SK-N-SH (cell line): ENCODE results near the gene POLR3C. TPM values are rescaled to one million over a fixed set of nuclear protein-coding genes. Genes with fewer than 3 reads are reported as not detected.

Source experiments
- CTCF ChIA-PET: fragments of 300-600, 350-600 bp; formaldehyde crosslinking; extraction: SDS; loops from one replicate; lab custom pipeline; 2021; lab: Yijun Ruan, JAX
- POLR2A ChIA-PET: fragments of 350-600 bp; sonication (Branson Sonifier 250); formaldehyde crosslinking; extraction: SDS; loops from one replicate; lab custom pipeline; 2020; ENCODE audit warnings: antibody characterized with exemption, inconsistent platforms; lab: Yijun Ruan, JAX
- DNase-seq: peaks from one replicate; pipeline ENCODE4 v3.0.0; 2012
- H2AFZ ChIP-seq: fragments of 200-600 bp; sonication (generic); 2 replicates; pipeline ENCODE4 v1.8.1; 2016; ENCODE audit warnings: antibody characterized with exemption, mild to moderate bottlenecking, low read depth
- H3F3A ChIP-seq: fragments of 200-600 bp; sonication (generic); replicated peaks from 2 replicates; pipeline ENCODE3; 2016; ENCODE audit warnings: antibody characterized with exemption, mild to moderate bottlenecking; ENCODE audit not compliant: insufficient read depth
- H3K27ac ChIP-seq, 2 experiments: fragments of 200-500 bp in 1 of 2; fragments of 200-600 bp in 1 of 2; sonication (Bioruptor generic) in 1 of 2; sonication (generic), shearing (Covaris generic) in 1 of 2; 2 replicates each; pipeline versions ENCODE4 v1.5.1 to v1.6.1; 2014 to 2016; ENCODE audit warnings: low read depth in 2 of 2, inconsistent platforms in 1 of 2, low read length in 1 of 2, mild to moderate bottlenecking in 1 of 2, mixed read lengths in 1 of 2
- H3K27me3 ChIP-seq: fragments of 200-600 bp; sonication (generic), shearing (Covaris generic); 2 replicates; pipeline ENCODE4 v1.6.1; 2016; ENCODE audit warnings: mixed run types; ENCODE audit not compliant: insufficient read depth
- H3K36me3 ChIP-seq, 2 experiments: fragments of 200-500 bp in 1 of 2; fragments of 200-600 bp in 1 of 2; sonication (Bioruptor generic) in 1 of 2; sonication (generic) in 1 of 2; replicated peaks in 1 of 2; 2 replicates each; pipeline versions ENCODE3 to v1.5.1; 2014 to 2016; ENCODE audit warnings: low read length in 1 of 2, mild to moderate bottlenecking in 1 of 2; ENCODE audit not compliant: insufficient read depth in 2 of 2, control insufficient read depth in 1 of 2
- H3K4me1 ChIP-seq, 2 experiments: fragments of 200-500 bp in 1 of 2; fragments of 200-600 bp in 1 of 2; sonication (Bioruptor generic) in 1 of 2; sonication (generic), shearing (Covaris generic) in 1 of 2; 2 replicates each; pipeline versions ENCODE4 v1.5.1 to v1.6.1; 2014 to 2016; ENCODE audit warnings: low read depth in 1 of 2, low read length in 1 of 2, mixed run types in 1 of 2; ENCODE audit not compliant: insufficient read depth in 2 of 2, control insufficient read depth in 1 of 2
- H3K4me2 ChIP-seq: fragments of 200-600 bp; sonication (generic), shearing (Covaris generic); 2 replicates; pipeline ENCODE4 v1.6.1; 2017; ENCODE audit warnings: mixed run types
- H3K4me3 ChIP-seq, 2 experiments: fragments of 200-500 bp in 1 of 2; fragments of 200-600 bp in 1 of 2; sonication (Bioruptor generic) in 1 of 2; sonication (generic), shearing (Covaris generic) in 1 of 2; 2 replicates each; pipeline versions ENCODE4 v1.5.1 to v1.8.1; 2014 to 2016; ENCODE audit warnings: low read depth in 2 of 2, inconsistent platforms in 1 of 2, low read length in 1 of 2, mild to moderate bottlenecking in 1 of 2, mixed read lengths in 1 of 2, moderate library complexity in 1 of 2
- H3K79me2 ChIP-seq: fragments of 200-600 bp; sonication (generic); 2 replicates; pipeline ENCODE4 v1.8.1; 2017; ENCODE audit warnings: mild to moderate bottlenecking; ENCODE audit not compliant: insufficient read depth
- H3K9ac ChIP-seq: fragments of 200-600 bp; sonication (generic); 2 replicates; pipeline ENCODE4 v1.6.1; 2017; ENCODE audit warnings: mixed run types
- H3K9me2 ChIP-seq: fragments of 200-600 bp; sonication (generic); 2 replicates; pipeline ENCODE4 v1.6.1; 2017; ENCODE audit warnings: mixed run types
- H3K9me3 ChIP-seq: fragments of 200-600 bp; sonication (generic); 2 replicates; pipeline ENCODE4 v1.6.1; 2017; ENCODE audit warnings: mixed run types, mild to moderate bottlenecking, moderate library complexity
- H4K20me1 ChIP-seq: fragments of 200-600 bp; sonication (generic); 2 replicates; pipeline ENCODE4 v1.6.1; 2017; ENCODE audit warnings: mild to moderate bottlenecking, mixed run types; ENCODE audit not compliant: insufficient read depth
- CTCF ChIP-seq: fragments of 200-600 bp; sonication (generic); IDR thresholded peaks from 2 replicates; pipeline ENCODE4 v1.6.1; 2017; ENCODE audit warnings: antibody characterized with exemption, mild to moderate bottlenecking, moderate library complexity
- EP300 ChIP-seq, 2 experiments: IDR thresholded peaks; 2 replicates each; pipeline versions ENCODE4 v1.4.0 to v1.6.1; 2012; ENCODE audit warnings: borderline replicate concordance in 1 of 2, low read depth in 1 of 2, low read length in 1 of 2
- MEF2A ChIP-seq: IDR thresholded peaks from 2 replicates; pipeline ENCODE4 v1.4.0; 2012; ENCODE audit warnings: low read depth, borderline replicate concordance
- NRF1 ChIP-seq: IDR thresholded peaks from 2 replicates; pipeline ENCODE4 v1.6.1; 2012; ENCODE audit warnings: low read depth, mild to moderate bottlenecking, low read length
- PBX3 ChIP-seq: IDR thresholded peaks from 2 replicates; pipeline ENCODE4; 2012
- POLR2AphosphoS5 ChIP-seq: IDR thresholded peaks from 2 replicates; pipeline ENCODE4 v1.6.1; 2012; ENCODE audit warnings: low read depth, low read length
- RAD21 ChIP-seq: IDR thresholded peaks from 2 replicates; pipeline ENCODE4 v1.6.1; 2012; ENCODE audit warnings: mild to moderate bottlenecking, low read length
- RCOR1 ChIP-seq: fragments of 150-350 bp; IDR thresholded peaks from 2 replicates; pipeline ENCODE4 v1.6.1; 2017; ENCODE audit warnings: antibody characterized with exemption, low read length
- SMC3 ChIP-seq: IDR thresholded peaks from 2 replicates; pipeline ENCODE4 v1.6.1; 2012; ENCODE audit warnings: low read depth, low read length, improper control_type of control experiment
- TAF1 ChIP-seq: IDR thresholded peaks from 2 replicates; pipeline ENCODE4 v1.6.1; 2012; ENCODE audit warnings: low read depth, mild to moderate bottlenecking, low read length, moderate library complexity, borderline replicate concordance
- TCF12 ChIP-seq: IDR thresholded peaks from 2 replicates; pipeline ENCODE4 v1.4.0; 2012
- TEAD4 ChIP-seq: IDR thresholded peaks from 2 replicates; pipeline ENCODE4 v1.4.0; 2012; ENCODE audit warnings: mild to moderate bottlenecking, borderline replicate concordance; ENCODE audit not compliant: insufficient read depth
- USF2 ChIP-seq: fragments of 150-350 bp; IDR thresholded peaks from 2 replicates; pipeline ENCODE4 v1.6.1; 2017; ENCODE audit warnings: antibody characterized with exemption, low read length, low read depth, borderline replicate concordance
- WGBS: methylation state at CpG from one replicate; pipeline ENCODE4 v1.1.6; 2017; ENCODE audit warnings: low lambda C conversion rate; 5-methylcytosine and 5-hydroxymethylcytosine counted together
- polyA plus RNA-seq, 3 experiments: library from polyadenylated mRNA; depleted of rRNA; stranded (reverse); fragments of >200 nt; gene quantifications; 2 replicates each; pipeline ENCODE4 v1.2.3, GENCODE V29; 2012
- TF ChIP-seq, protein P1 (sequence below): IDR thresholded peaks from 2 replicates; pipeline ENCODE4 v1.6.1; 2012; ENCODE audit warnings: mild to moderate bottlenecking, low read depth, low read length, moderate library complexity
- TF ChIP-seq, protein P2 (sequence below): fragments of 150-350 bp; IDR thresholded peaks from 2 replicates; pipeline ENCODE4 v1.6.1; 2016; ENCODE audit warnings: mild to moderate bottlenecking, low read depth, low read length

Gene POLR3C
- polyA plus RNA-seq, 1 of the 3 experiments (the other 2 are of a cell fraction) = 34.1 TPM

GRCh38 chr1:145837656-145838055, 13.7 kb downstream of the POLR3C start:
- Histone ChIP-seq H4K20me1 (no peaks in the 10 kb centered on the region), H3K4me1 (no peaks in the 10 kb centered on the region), H3K4me3 (no peak overlapping the region), H3K4me2 (no peak overlapping the region), H3K27ac (no peak overlapping the region), H3K9me2 (no peaks in the 10 kb centered on the region), H3K27me3 (no peaks in the 10 kb centered on the region), H2AFZ (no peak overlapping the region), H3F3A (peaks cover 10% of the 10 kb centered on the region), H3K79me2 (no peaks in the 10 kb centered on the region; the same call in 1 of the 2 replicates), H3K9ac (no peak overlapping the region), H3K9me3 (no peaks in the 10 kb centered on the region), H3K36me3 (peaks cover 67 to 79% of the 10 kb centered on the region in 2 experiments)
- 100% methylated on average over 1 of the region's 1 CpG for WGBS
- POLR2A ChIA-PET = no interaction called here
- TF ChIP-seq, protein P1, sequence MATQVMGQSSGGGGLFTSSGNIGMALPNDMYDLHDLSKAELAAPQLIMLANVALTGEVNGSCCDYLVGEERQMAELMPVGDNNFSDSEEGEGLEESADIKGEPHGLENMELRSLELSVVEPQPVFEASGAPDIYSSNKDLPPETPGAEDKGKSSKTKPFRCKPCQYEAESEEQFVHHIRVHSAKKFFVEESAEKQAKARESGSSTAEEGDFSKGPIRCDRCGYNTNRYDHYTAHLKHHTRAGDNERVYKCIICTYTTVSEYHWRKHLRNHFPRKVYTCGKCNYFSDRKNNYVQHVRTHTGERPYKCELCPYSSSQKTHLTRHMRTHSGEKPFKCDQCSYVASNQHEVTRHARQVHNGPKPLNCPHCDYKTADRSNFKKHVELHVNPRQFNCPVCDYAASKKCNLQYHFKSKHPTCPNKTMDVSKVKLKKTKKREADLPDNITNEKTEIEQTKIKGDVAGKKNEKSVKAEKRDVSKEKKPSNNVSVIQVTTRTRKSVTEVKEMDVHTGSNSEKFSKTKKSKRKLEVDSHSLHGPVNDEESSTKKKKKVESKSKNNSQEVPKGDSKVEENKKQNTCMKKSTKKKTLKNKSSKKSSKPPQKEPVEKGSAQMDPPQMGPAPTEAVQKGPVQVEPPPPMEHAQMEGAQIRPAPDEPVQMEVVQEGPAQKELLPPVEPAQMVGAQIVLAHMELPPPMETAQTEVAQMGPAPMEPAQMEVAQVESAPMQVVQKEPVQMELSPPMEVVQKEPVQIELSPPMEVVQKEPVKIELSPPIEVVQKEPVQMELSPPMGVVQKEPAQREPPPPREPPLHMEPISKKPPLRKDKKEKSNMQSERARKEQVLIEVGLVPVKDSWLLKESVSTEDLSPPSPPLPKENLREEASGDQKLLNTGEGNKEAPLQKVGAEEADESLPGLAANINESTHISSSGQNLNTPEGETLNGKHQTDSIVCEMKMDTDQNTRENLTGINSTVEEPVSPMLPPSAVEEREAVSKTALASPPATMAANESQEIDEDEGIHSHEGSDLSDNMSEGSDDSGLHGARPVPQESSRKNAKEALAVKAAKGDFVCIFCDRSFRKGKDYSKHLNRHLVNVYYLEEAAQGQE = no peak
- TF ChIP-seq SMC3 (no peak), TAF1 (no peak), RCOR1 (no peak), TEAD4 (no peak)
- TF ChIP-seq, protein P2, sequence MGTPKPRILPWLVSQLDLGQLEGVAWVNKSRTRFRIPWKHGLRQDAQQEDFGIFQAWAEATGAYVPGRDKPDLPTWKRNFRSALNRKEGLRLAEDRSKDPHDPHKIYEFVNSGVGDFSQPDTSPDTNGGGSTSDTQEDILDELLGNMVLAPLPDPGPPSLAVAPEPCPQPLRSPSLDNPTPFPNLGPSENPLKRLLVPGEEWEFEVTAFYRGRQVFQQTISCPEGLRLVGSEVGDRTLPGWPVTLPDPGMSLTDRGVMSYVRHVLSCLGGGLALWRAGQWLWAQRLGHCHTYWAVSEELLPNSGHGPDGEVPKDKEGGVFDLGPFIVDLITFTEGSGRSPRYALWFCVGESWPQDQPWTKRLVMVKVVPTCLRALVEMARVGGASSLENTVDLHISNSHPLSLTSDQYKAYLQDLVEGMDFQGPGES = no peak
- DNase-seq = no peak
- CTCF ChIA-PET = interaction anchor here (1.2 kb wide), 1 partner anchor 10 kb away, joined by 3 read pairs; no protein-coding TSS in a partner anchor

GRCh38 chr1:145843031-145843430, 19.0 kb downstream of the POLR3C start:
- H3K79me2 ChIP-seq = no peaks in the 10 kb centered on the region
- no peak overlapping the region for H3K4me3 ChIP-seq
- no peak overlapping the region for H2AFZ ChIP-seq
- H3K9me2 ChIP-seq = no peaks in the 10 kb centered on the region
- WGBS = 98% methylated on average over 3 of the region's 3 CpGs
- H3K9ac ChIP-seq = no peak overlapping the region
- no peak overlapping the region for H3K4me2 ChIP-seq
- ChIA-PET POLR2A (interaction anchor here (5.6 kb wide), 1 partner anchor 15 kb away, joined by 66 read pairs; the partner anchor contains the start of gene PIAS3), CTCF (interaction anchor here (5.4 to 5.7 kb wide), 3 partner anchors 15 to 48 kb away, joined by 45 to 162 read pairs (median 121); partner anchors contain the start of genes PIAS3, POLR3C and RNF115)
- peaks cover 27% of the 10 kb centered on the region for H3F3A ChIP-seq
- peaks cover 37 to 49% of the 10 kb centered on the region in 2 experiments for H3K36me3 ChIP-seq
- no peaks in the 10 kb centered on the region for H3K9me3 ChIP-seq
- peaks cover 0 to 13% of the 10 kb centered on the region in 2 experiments; a peak in 2 of 4 replicates for H3K4me1 ChIP-seq
- H4K20me1 ChIP-seq = no peaks in the 10 kb centered on the region
- H3K27ac ChIP-seq = no peak overlapping the region
- no peaks in the 10 kb centered on the region for H3K27me3 ChIP-seq
- DNase-seq = no peak
- TF ChIP-seq TAF1 = no peak
- no peak for TF ChIP-seq USF2
- TF ChIP-seq TCF12 = no peak
- no peak for TF ChIP-seq CTCF
- TF ChIP-seq NRF1 = no peak
- TF ChIP-seq RAD21 = no peak
- no peak for TF ChIP-seq PBX3
- TF ChIP-seq EP300 (IDR thresholded peaks at IDR 0.05; ENCODE audit: borderline replicate concordance in 1 of 2, low read depth in 1 of 2, low read length in 1 of 2) = no peak
- no peak for TF ChIP-seq MEF2A
- no peak for TF ChIP-seq POLR2AphosphoS5
